Measurements from ENCODE around the gene SELENOK.

GRCh38 chr3:53884623-53885022 lies 7.0 kb downstream of the SELENOK start:
- TF ChIP-seq CTCF (IDR thresholded peaks at IDR 0.05): no peak
- no peak for TF ChIP-seq POLR2A (IDR thresholded peaks at IDR 0.05)
